ENCODE measurements around the gene TMEM72.
A peak's percentile ranks its signal among the peaks of the same experiment; 100 is the strongest.

DNA sequence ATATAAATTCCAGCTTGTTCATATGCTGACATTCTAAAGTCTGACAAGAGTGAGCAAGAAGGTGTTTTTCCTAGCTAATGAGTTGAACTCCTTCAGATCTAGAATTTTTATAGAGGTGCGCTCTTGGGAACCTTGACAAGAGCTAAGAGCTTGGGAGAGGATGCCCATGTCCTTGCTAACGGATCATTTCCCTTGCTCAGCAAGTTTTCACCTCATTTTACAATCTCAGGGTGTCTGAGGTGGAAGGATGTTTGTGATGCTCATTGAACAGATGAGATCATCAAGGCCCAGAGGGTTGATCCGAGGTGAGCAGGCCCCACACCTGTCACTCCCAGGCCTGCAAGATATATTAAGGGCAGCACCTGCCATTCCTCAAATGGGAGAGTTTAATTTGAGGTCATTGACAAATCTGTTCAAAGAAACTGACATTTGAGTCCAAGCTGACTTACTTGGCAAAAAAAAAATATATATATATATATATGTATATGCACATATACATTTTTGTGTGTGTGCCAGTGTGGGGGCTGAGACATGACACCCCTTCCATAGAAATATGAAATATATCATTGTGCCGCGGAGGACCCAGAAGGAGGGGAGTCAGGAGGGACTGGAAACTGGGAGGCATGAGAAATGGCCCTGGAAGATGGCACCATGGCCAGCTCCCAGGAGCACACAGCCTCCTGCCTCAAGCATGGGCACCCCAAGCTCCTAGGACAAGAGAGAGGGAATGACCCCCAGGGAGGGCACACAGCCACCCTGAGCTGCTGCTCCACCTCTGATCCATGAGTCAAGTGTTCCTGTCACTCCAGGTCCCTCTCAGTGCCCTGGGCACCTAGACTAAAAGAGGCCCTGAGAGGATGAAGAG lies 17.3 kb upstream of the TMEM72 start:
- TF ChIP-seq, protein P1, sequence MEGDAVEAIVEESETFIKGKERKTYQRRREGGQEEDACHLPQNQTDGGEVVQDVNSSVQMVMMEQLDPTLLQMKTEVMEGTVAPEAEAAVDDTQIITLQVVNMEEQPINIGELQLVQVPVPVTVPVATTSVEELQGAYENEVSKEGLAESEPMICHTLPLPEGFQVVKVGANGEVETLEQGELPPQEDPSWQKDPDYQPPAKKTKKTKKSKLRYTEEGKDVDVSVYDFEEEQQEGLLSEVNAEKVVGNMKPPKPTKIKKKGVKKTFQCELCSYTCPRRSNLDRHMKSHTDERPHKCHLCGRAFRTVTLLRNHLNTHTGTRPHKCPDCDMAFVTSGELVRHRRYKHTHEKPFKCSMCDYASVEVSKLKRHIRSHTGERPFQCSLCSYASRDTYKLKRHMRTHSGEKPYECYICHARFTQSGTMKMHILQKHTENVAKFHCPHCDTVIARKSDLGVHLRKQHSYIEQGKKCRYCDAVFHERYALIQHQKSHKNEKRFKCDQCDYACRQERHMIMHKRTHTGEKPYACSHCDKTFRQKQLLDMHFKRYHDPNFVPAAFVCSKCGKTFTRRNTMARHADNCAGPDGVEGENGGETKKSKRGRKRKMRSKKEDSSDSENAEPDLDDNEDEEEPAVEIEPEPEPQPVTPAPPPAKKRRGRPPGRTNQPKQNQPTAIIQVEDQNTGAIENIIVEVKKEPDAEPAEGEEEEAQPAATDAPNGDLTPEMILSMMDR (IDR thresholded peaks at IDR 0.05), result no peak
- TF ChIP-seq, protein P2, sequence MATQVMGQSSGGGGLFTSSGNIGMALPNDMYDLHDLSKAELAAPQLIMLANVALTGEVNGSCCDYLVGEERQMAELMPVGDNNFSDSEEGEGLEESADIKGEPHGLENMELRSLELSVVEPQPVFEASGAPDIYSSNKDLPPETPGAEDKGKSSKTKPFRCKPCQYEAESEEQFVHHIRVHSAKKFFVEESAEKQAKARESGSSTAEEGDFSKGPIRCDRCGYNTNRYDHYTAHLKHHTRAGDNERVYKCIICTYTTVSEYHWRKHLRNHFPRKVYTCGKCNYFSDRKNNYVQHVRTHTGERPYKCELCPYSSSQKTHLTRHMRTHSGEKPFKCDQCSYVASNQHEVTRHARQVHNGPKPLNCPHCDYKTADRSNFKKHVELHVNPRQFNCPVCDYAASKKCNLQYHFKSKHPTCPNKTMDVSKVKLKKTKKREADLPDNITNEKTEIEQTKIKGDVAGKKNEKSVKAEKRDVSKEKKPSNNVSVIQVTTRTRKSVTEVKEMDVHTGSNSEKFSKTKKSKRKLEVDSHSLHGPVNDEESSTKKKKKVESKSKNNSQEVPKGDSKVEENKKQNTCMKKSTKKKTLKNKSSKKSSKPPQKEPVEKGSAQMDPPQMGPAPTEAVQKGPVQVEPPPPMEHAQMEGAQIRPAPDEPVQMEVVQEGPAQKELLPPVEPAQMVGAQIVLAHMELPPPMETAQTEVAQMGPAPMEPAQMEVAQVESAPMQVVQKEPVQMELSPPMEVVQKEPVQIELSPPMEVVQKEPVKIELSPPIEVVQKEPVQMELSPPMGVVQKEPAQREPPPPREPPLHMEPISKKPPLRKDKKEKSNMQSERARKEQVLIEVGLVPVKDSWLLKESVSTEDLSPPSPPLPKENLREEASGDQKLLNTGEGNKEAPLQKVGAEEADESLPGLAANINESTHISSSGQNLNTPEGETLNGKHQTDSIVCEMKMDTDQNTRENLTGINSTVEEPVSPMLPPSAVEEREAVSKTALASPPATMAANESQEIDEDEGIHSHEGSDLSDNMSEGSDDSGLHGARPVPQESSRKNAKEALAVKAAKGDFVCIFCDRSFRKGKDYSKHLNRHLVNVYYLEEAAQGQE (IDR thresholded peaks at IDR 0.05; ENCODE audit: insufficient read depth in 1 of 2, low read depth in 2 of 2, low read length in 1 of 2), result 0 out of 4 replicates have a peak, but pooled peaks have one; percentile 21 to 31
- TF ChIP-seq SIN3A (IDR thresholded peaks at IDR 0.05; ENCODE audit: borderline replicate concordance, insufficient read depth, low read depth, low read length) (no peak), POLR2AphosphoS5 (IDR thresholded peaks at IDR 0.05; ENCODE audit: low read depth, low read length) (no peak)
